K562 treated with DMSO at 1 percent for 24 hours (cell line): ENCODE data around the gene SEMA3G. TPM values are rescaled to one million over a fixed set of nuclear protein-coding genes. Genes with fewer than 3 reads are reported as not detected.

Experiments used
- total RNA-seq: library from RNA; unstranded; fragments of 300-600 nt; gene quantifications from 2 replicates; pipeline ENCODE4 v1.2.3, GENCODE V29; 2022; ENCODE audit warnings: low read depth; ENCODE audit not compliant: insufficient read depth

SEMA3G gene
- total RNA-seq, result 0.13 TPM in 1 of 2 replicates, not detected in the other

GRCh38 chr3:52444860-52445793 is at the start of gene SEMA3G:
SEMA3G (minus strand) TSS chr3:52445103; CDS start chr3:52445027, 76 bp downstream.

GRCh38 chr3:52455283-52456168 is 10.6 kb upstream of the SEMA3G start, which contains the start of gene NISCH:
NISCH (plus strand) TSS chr3:52455604; CDS start chr3:52455642, 38 bp downstream.

GRCh38 chr3:52453496-52454249 is 8.8 kb upstream of the SEMA3G start, which contains the start of gene TNNC1:
TNNC1 (minus strand) TSS chr3:52454041; CDS start chr3:52454015, 26 bp downstream.

Other genes starting within 250 kb of the SEMA3G start
- 51.2 and 56.3 TPM in 2 replicates for gene ALAS1, start 246.9 kb downstream of the SEMA3G start, total RNA-seq
- 0.14 TPM in 1 of 2 replicates, not detected in the other for gene TLR9, start 219.5 kb downstream of the SEMA3G start, total RNA-seq
- gene TWF2, start 205.9 kb downstream of the SEMA3G start, total RNA-seq, result 179 and 188 TPM in 2 replicates
- gene PPM1M, start 199.3 kb downstream of the SEMA3G start, total RNA-seq, result 17.5 and 19.8 TPM in 2 replicates
- gene WDR82, start 166.5 kb downstream of the SEMA3G start, total RNA-seq, result 27.6 and 31.4 TPM in 2 replicates
- gene GLYCTK, start 157.3 kb downstream of the SEMA3G start, total RNA-seq, result 3.7 and 4.9 TPM in 2 replicates
- 0.88 and 1.4 TPM in 2 replicates for gene DNAH1, start 128.8 kb downstream of the SEMA3G start, total RNA-seq
- gene BAP1, start 35.1 kb downstream of the SEMA3G start, total RNA-seq, result 65.8 and 72.0 TPM in 2 replicates
- 19.6 and 22.2 TPM in 2 replicates for gene PHF7, start 34.4 kb downstream of the SEMA3G start, total RNA-seq
- not detected in 2 replicates for gene TNNC1, start 8.9 kb upstream of the SEMA3G start, total RNA-seq
- gene NISCH, start 10.5 kb upstream of the SEMA3G start, total RNA-seq, result 44.8 and 46.3 TPM in 2 replicates
- 0.24 and 0.46 TPM in 2 replicates for gene STAB1, start 50.2 kb upstream of the SEMA3G start, total RNA-seq
- gene NT5DC2, start 88.8 kb upstream of the SEMA3G start, total RNA-seq, result 119 and 144 TPM in 2 replicates
- gene UQCC5, start 91.5 kb upstream of the SEMA3G start, total RNA-seq, result 33.0 and 37.8 TPM in 2 replicates
- 13.7 and 19.7 TPM in 2 replicates for gene PBRM1, start 240.8 kb upstream of the SEMA3G start, total RNA-seq
- 27.5 and 33.1 TPM in 2 replicates for gene GNL3, start 240.9 kb upstream of the SEMA3G start, total RNA-seq